SK-N-SH treated with all-trans-retinoic acid at 6 μM for 48 hours (cell line): ENCODE measurements around the gene SLC6A7.

Experiments used
- ATAC-seq: fragments of 200-7000 bp; cut with Tn5 transposase; 3 replicates; pipeline ENCODE4 v1.9.1; 2020; ENCODE audit warnings: mild to moderate bottlenecking, moderate library complexity
- BACH2 ChIP-seq: fragments of 250-450 bp; sonication (Bioruptor Pico); IDR thresholded peaks from 2 replicates; pipeline ENCODE4 v1.9.0; 2021; ENCODE audit warnings: mild to moderate bottlenecking, borderline replicate concordance
- ESRRG ChIP-seq: fragments of 250-450 bp; sonication (Bioruptor Pico); IDR thresholded peaks from 2 replicates; pipeline ENCODE4 v1.6.1; 2021; ENCODE audit warnings: mild to moderate bottlenecking
- GLIS3 ChIP-seq: fragments of 250-450 bp; sonication (Bioruptor Pico); IDR thresholded peaks from 2 replicates; pipeline ENCODE4 v1.5.0; 2020; ENCODE audit warnings: mild to moderate bottlenecking, moderate library complexity
- OSR1 ChIP-seq: fragments of 250-450 bp; sonication (Bioruptor Pico); IDR thresholded peaks from 2 replicates; pipeline ENCODE4 v1.8.0; 2022; ENCODE audit warnings: moderate library complexity, mild to moderate bottlenecking, inconsistent platforms
- PATZ1 ChIP-seq: fragments of 250-450 bp; sonication (Bioruptor Pico); IDR thresholded peaks from 2 replicates; pipeline ENCODE4 v1.8.0; 2020; ENCODE audit warnings: mild to moderate bottlenecking, moderate library complexity, borderline replicate concordance
- POU6F1 ChIP-seq: fragments of 250-450 bp; sonication (Bioruptor Pico); IDR thresholded peaks from 2 replicates; pipeline ENCODE4 v1.8.0; 2021; ENCODE audit warnings: low read depth, mild to moderate bottlenecking, moderate library complexity, borderline replicate concordance
- PPARA ChIP-seq: fragments of 250-450 bp; sonication (Bioruptor Pico); IDR thresholded peaks from 2 replicates; pipeline ENCODE4 v1.5.0; 2020; ENCODE audit warnings: mild to moderate bottlenecking, borderline replicate concordance
- RARB ChIP-seq: fragments of 250-450 bp; sonication (Bioruptor Pico); IDR thresholded peaks from 2 replicates; pipeline ENCODE4 v1.8.0; 2021; ENCODE audit warnings: mild to moderate bottlenecking, moderate library complexity
- TCF4 ChIP-seq: fragments of 250-450 bp; sonication (Bioruptor Pico); IDR thresholded peaks from 2 replicates; pipeline ENCODE4 v1.8.0; 2021; ENCODE audit warnings: mild to moderate bottlenecking, moderate library complexity, borderline replicate concordance
- TOX ChIP-seq: fragments of 250-450 bp; sonication (Bioruptor Pico); IDR thresholded peaks from 2 replicates; pipeline ENCODE4 v1.8.0; 2021; ENCODE audit warnings: mild to moderate bottlenecking, moderate library complexity, borderline replicate concordance
- ZFP3 ChIP-seq: fragments of 250-450 bp; sonication (Bioruptor Pico); IDR thresholded peaks from 2 replicates; pipeline ENCODE4 v1.5.0; 2020; ENCODE audit warnings: mild to moderate bottlenecking, moderate library complexity
- ZFP30 ChIP-seq: fragments of 450-650 bp; formaldehyde crosslinking; IDR thresholded peaks from 2 replicates; pipeline ENCODE4 v1.5.0; 2022; ENCODE audit warnings: mild to moderate bottlenecking, moderate library complexity
- ZNF565 ChIP-seq: fragments of 450-650 bp; formaldehyde crosslinking; conservative IDR thresholded peaks from 2 replicates; pipeline ENCODE4 v1.5.0; 2020; ENCODE audit warnings: low read depth, mild to moderate bottlenecking, moderate library complexity
- ZNF70 ChIP-seq: fragments of 450-650 bp; formaldehyde crosslinking; IDR thresholded peaks from 2 replicates; pipeline ENCODE4 v1.5.0; 2020; ENCODE audit warnings: mild to moderate bottlenecking, moderate library complexity
- ZNF8 ChIP-seq: fragments of 450-650 bp; formaldehyde crosslinking; IDR thresholded peaks from 2 replicates; pipeline ENCODE4 v1.5.0; 2020; ENCODE audit warnings: mild to moderate bottlenecking, moderate library complexity
- TF ChIP-seq, protein P1 (sequence below): fragments of 250-450 bp; sonication (Bioruptor Pico); IDR thresholded peaks from 2 replicates; pipeline ENCODE4 v1.5.0; 2020; ENCODE audit warnings: mild to moderate bottlenecking, moderate library complexity

Gene SLC6A7

DNA sequence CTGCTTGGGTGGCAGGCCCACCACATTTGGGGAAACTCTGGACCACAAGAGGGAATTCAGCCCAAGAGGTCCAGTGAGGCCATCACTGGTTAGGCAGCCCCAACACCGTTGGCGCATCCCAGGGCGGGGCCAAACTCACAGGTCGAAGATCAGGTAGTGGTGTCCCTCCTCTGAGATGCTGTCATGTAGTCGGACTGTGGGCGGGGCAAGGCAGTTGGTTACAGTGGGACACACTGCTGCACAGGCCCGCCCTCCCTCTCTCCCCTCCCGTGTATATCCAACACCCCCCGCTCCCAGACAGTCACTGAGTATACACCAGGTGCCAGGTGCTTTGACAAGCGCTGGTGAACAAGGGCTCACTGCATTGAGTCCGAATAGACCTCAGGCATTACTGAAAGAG lies 67.6 kb downstream of the SLC6A7 start:
- no peak for TF ChIP-seq ZNF565
- TF ChIP-seq PPARA (CRISPR knock-in tag) = no peak
- TF ChIP-seq OSR1 (CRISPR knock-in tag) = no peak
- TF ChIP-seq ZFP3 = no peak
- TF ChIP-seq GLIS3 (CRISPR knock-in tag) = no peak
- TF ChIP-seq ZFP30 (CRISPR knock-in tag) = no peak
- ATAC-seq = no peak

GRCh38 chr5:150258130-150258529 lies 68.3 kb downstream of the SLC6A7 start:
- no peak for TF ChIP-seq ZNF8
- no peak for TF ChIP-seq BACH2 (CRISPR knock-in tag)
- TF ChIP-seq OSR1 (CRISPR knock-in tag) = no peak
- no peak for TF ChIP-seq TOX (CRISPR knock-in tag)
- no peak for TF ChIP-seq RARB (CRISPR knock-in tag)
- TF ChIP-seq ZNF70 (CRISPR knock-in tag) = no peak
- no peak for TF ChIP-seq ZFP3
- TF ChIP-seq, protein P1, sequence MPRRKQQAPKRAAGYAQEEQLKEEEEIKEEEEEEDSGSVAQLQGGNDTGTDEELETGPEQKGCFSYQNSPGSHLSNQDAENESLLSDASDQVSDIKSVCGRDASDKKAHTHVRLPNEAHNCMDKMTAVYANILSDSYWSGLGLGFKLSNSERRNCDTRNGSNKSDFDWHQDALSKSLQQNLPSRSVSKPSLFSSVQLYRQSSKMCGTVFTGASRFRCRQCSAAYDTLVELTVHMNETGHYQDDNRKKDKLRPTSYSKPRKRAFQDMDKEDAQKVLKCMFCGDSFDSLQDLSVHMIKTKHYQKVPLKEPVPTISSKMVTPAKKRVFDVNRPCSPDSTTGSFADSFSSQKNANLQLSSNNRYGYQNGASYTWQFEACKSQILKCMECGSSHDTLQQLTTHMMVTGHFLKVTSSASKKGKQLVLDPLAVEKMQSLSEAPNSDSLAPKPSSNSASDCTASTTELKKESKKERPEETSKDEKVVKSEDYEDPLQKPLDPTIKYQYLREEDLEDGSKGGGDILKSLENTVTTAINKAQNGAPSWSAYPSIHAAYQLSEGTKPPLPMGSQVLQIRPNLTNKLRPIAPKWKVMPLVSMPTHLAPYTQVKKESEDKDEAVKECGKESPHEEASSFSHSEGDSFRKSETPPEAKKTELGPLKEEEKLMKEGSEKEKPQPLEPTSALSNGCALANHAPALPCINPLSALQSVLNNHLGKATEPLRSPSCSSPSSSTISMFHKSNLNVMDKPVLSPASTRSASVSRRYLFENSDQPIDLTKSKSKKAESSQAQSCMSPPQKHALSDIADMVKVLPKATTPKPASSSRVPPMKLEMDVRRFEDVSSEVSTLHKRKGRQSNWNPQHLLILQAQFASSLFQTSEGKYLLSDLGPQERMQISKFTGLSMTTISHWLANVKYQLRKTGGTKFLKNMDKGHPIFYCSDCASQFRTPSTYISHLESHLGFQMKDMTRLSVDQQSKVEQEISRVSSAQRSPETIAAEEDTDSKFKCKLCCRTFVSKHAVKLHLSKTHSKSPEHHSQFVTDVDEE = no peak
- no peak for TF ChIP-seq TCF4
- TF ChIP-seq PATZ1 = no peak
- no peak for TF ChIP-seq POU6F1 (CRISPR knock-in tag)
- TF ChIP-seq ESRRG = no peak
- no peak for TF ChIP-seq GLIS3 (CRISPR knock-in tag)
- no peak for ATAC-seq
